Measurements from ENCODE around the gene PRDM16.

DNA sequence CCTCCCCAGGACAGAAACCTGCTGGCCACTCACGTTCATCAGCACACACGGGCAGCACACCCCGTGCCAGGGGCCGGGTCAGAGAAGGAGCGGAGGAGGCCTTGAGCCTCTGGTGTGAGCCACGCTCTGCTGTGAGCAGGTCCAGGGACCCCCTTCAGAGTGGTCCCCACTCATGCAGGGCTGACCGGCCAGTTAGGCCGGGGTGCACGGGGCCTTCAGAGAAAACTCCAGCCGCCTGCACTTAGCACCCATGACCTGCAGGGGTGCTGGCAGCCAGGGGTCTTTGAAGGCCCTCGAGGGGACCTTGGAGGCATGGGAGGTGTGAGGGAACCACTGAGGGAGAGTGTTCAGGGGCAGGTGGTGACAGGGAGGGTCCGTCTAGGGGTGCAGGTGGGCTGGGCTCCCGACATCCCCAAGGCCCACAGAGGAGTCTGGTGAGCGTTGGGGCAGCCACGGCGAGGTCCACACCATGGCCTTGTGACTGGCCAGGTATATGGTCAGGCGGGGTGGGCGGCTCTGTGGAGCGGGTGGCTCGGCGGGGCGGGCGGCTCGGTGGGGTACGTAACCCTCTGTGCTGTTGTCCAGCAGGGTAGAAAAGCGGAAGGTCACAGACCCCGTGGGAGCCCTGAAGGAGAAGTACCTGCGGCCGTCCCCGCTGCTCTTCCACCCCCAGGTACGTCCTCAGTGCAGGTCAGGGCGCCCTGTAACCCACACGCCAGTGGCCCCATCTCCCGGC, 345.1 kb downstream of the PRDM16 start:
- TF ChIP-seq EZH2 (IDR thresholded peaks at IDR 0.05; ENCODE audit: borderline replicate concordance, low read length): no peak
- TF ChIP-seq, protein P1, sequence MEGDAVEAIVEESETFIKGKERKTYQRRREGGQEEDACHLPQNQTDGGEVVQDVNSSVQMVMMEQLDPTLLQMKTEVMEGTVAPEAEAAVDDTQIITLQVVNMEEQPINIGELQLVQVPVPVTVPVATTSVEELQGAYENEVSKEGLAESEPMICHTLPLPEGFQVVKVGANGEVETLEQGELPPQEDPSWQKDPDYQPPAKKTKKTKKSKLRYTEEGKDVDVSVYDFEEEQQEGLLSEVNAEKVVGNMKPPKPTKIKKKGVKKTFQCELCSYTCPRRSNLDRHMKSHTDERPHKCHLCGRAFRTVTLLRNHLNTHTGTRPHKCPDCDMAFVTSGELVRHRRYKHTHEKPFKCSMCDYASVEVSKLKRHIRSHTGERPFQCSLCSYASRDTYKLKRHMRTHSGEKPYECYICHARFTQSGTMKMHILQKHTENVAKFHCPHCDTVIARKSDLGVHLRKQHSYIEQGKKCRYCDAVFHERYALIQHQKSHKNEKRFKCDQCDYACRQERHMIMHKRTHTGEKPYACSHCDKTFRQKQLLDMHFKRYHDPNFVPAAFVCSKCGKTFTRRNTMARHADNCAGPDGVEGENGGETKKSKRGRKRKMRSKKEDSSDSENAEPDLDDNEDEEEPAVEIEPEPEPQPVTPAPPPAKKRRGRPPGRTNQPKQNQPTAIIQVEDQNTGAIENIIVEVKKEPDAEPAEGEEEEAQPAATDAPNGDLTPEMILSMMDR (conservative IDR thresholded peaks at IDR 0.05 in 1 of 2, IDR thresholded peaks at IDR 0.05 in 1 of 2; ENCODE audit: extremely low read depth in 1 of 2, insufficient read depth in 1 of 2, low read depth in 1 of 2, low read length in 2 of 2): no peak
